SK-N-SH treated with all-trans-retinoic acid at 6 μM for 48 hours (cell line): Measurements from ENCODE around the gene IPP.
A peak's percentile ranks its signal among the peaks of the same experiment; 100 is the strongest.

Experiments
- ATAC-seq: fragments of 200-7000 bp; cut with Tn5 transposase; 3 replicates; pipeline ENCODE4 v1.9.1; 2020; ENCODE audit warnings: mild to moderate bottlenecking, moderate library complexity
- ARNTL ChIP-seq: fragments of 450-650 bp; formaldehyde crosslinking; IDR thresholded peaks from 2 replicates; pipeline ENCODE4 v1.5.0; 2020; ENCODE audit warnings: low read depth, mild to moderate bottlenecking, moderate library complexity, borderline replicate concordance
- BACH2 ChIP-seq: fragments of 250-450 bp; sonication (Bioruptor Pico); IDR thresholded peaks from 2 replicates; pipeline ENCODE4 v1.9.0; 2021; ENCODE audit warnings: mild to moderate bottlenecking, borderline replicate concordance
- CREB5 ChIP-seq: fragments of 250-450 bp; sonication (Bioruptor Pico); IDR thresholded peaks from 2 replicates; pipeline ENCODE4 v1.5.1; 2020; ENCODE audit warnings: low read depth, mild to moderate bottlenecking, moderate library complexity
- CSDC2 ChIP-seq: fragments of 250-450 bp; sonication (Bioruptor Pico); IDR thresholded peaks from 2 replicates; pipeline ENCODE4 v1.5.0; 2020; ENCODE audit warnings: mild to moderate bottlenecking, moderate library complexity
- CSRNP3 ChIP-seq: fragments of 250-450 bp; sonication (Bioruptor Pico); IDR thresholded peaks from 2 replicates; pipeline ENCODE4 v1.5.1; 2021; ENCODE audit warnings: mild to moderate bottlenecking, moderate library complexity
- ESRRG ChIP-seq: fragments of 250-450 bp; sonication (Bioruptor Pico); IDR thresholded peaks from 2 replicates; pipeline ENCODE4 v1.6.1; 2021; ENCODE audit warnings: mild to moderate bottlenecking
- GLIS3 ChIP-seq: fragments of 250-450 bp; sonication (Bioruptor Pico); IDR thresholded peaks from 2 replicates; pipeline ENCODE4 v1.5.0; 2020; ENCODE audit warnings: mild to moderate bottlenecking, moderate library complexity
- OSR1 ChIP-seq: fragments of 250-450 bp; sonication (Bioruptor Pico); IDR thresholded peaks from 2 replicates; pipeline ENCODE4 v1.8.0; 2022; ENCODE audit warnings: moderate library complexity, mild to moderate bottlenecking, inconsistent platforms
- PATZ1 ChIP-seq: fragments of 250-450 bp; sonication (Bioruptor Pico); IDR thresholded peaks from 2 replicates; pipeline ENCODE4 v1.8.0; 2020; ENCODE audit warnings: mild to moderate bottlenecking, moderate library complexity, borderline replicate concordance
- POU6F1 ChIP-seq: fragments of 250-450 bp; sonication (Bioruptor Pico); IDR thresholded peaks from 2 replicates; pipeline ENCODE4 v1.8.0; 2021; ENCODE audit warnings: low read depth, mild to moderate bottlenecking, moderate library complexity, borderline replicate concordance
- PPARA ChIP-seq: fragments of 250-450 bp; sonication (Bioruptor Pico); IDR thresholded peaks from 2 replicates; pipeline ENCODE4 v1.5.0; 2020; ENCODE audit warnings: mild to moderate bottlenecking, borderline replicate concordance
- RARB ChIP-seq: fragments of 250-450 bp; sonication (Bioruptor Pico); IDR thresholded peaks from 2 replicates; pipeline ENCODE4 v1.8.0; 2021; ENCODE audit warnings: mild to moderate bottlenecking, moderate library complexity
- SNAI2 ChIP-seq: fragments of 250-450 bp; sonication (Bioruptor Pico); IDR thresholded peaks from 2 replicates; pipeline ENCODE4 v1.5.0; 2020; ENCODE audit warnings: mild to moderate bottlenecking, moderate library complexity
- TOX ChIP-seq: fragments of 250-450 bp; sonication (Bioruptor Pico); IDR thresholded peaks from 2 replicates; pipeline ENCODE4 v1.8.0; 2021; ENCODE audit warnings: mild to moderate bottlenecking, moderate library complexity, borderline replicate concordance
- TSHZ2 ChIP-seq: fragments of 250-450 bp; sonication (Bioruptor Pico); IDR thresholded peaks from 2 replicates; pipeline ENCODE4 v1.5.0; 2020; ENCODE audit warnings: mild to moderate bottlenecking, moderate library complexity
- ZC3H10 ChIP-seq: fragments of 250-450 bp; sonication (Bioruptor Pico); IDR thresholded peaks from 2 replicates; pipeline ENCODE4 v1.5.1; 2021; ENCODE audit warnings: mild to moderate bottlenecking, moderate library complexity
- ZFP3 ChIP-seq: fragments of 250-450 bp; sonication (Bioruptor Pico); IDR thresholded peaks from 2 replicates; pipeline ENCODE4 v1.5.0; 2020; ENCODE audit warnings: mild to moderate bottlenecking, moderate library complexity
- ZFP30 ChIP-seq: fragments of 450-650 bp; formaldehyde crosslinking; IDR thresholded peaks from 2 replicates; pipeline ENCODE4 v1.5.0; 2022; ENCODE audit warnings: mild to moderate bottlenecking, moderate library complexity
- ZNF565 ChIP-seq: fragments of 450-650 bp; formaldehyde crosslinking; conservative IDR thresholded peaks from 2 replicates; pipeline ENCODE4 v1.5.0; 2020; ENCODE audit warnings: low read depth, mild to moderate bottlenecking, moderate library complexity
- ZNF8 ChIP-seq: fragments of 450-650 bp; formaldehyde crosslinking; IDR thresholded peaks from 2 replicates; pipeline ENCODE4 v1.5.0; 2020; ENCODE audit warnings: mild to moderate bottlenecking, moderate library complexity

IPP gene

GRCh38 chr1:45796381-45796780 is 45.9 kb upstream of the IPP start (continued):
- TF ChIP-seq ESRRG (CRISPR knock-in tag): no peak
- no peak for TF ChIP-seq ARNTL (CRISPR knock-in tag)
- no peak for TF ChIP-seq BACH2
- TF ChIP-seq ZNF8 (CRISPR knock-in tag): no peak

GRCh38 chr1:45793942-45794604 is 43.6 kb upstream of the IPP start:
- no peak for TF ChIP-seq OSR1 (CRISPR knock-in tag)
- TF ChIP-seq ESRRG (CRISPR knock-in tag): no peak
- no peak for TF ChIP-seq CSRNP3 (CRISPR knock-in tag)
- no peak for TF ChIP-seq RARB
- TF ChIP-seq CSDC2 (CRISPR knock-in tag): no peak
- no peak for TF ChIP-seq ZNF8 (CRISPR knock-in tag)
- no peak for TF ChIP-seq PATZ1 (CRISPR knock-in tag)
- TF ChIP-seq ZNF565 (CRISPR knock-in tag): no peak
- TF ChIP-seq ZC3H10 (CRISPR knock-in tag): no peak
- no peak for TF ChIP-seq GLIS3 (CRISPR knock-in tag)
- no peak for TF ChIP-seq ZFP30 (CRISPR knock-in tag)
- no peak for TF ChIP-seq BACH2
- TF ChIP-seq PPARA (CRISPR knock-in tag): no peak
- no peak for TF ChIP-seq CREB5
- TF ChIP-seq POU6F1 (CRISPR knock-in tag): no peak
- TF ChIP-seq TOX (CRISPR knock-in tag): no peak
- no peak for TF ChIP-seq ARNTL (CRISPR knock-in tag)
- no peak for TF ChIP-seq SNAI2
- no peak for TF ChIP-seq ZFP3 (CRISPR knock-in tag)
- no peak for TF ChIP-seq TSHZ2 (CRISPR knock-in tag)
- ATAC-seq: peak; percentile 59; the same call in 2 of the 3 replicates

- ATAC-seq: no peak
- no peak for TF ChIP-seq CSDC2 (CRISPR knock-in tag)
- no peak for TF ChIP-seq ZNF565 (CRISPR knock-in tag)
- TF ChIP-seq ZFP30 (CRISPR knock-in tag): no peak
- no peak for TF ChIP-seq TOX (CRISPR knock-in tag)
- TF ChIP-seq CSRNP3 (CRISPR knock-in tag): no peak
- no peak for TF ChIP-seq RARB
- TF ChIP-seq CREB5: no peak
- no peak for TF ChIP-seq ARNTL (CRISPR knock-in tag)
- no peak for TF ChIP-seq POU6F1 (CRISPR knock-in tag)
- TF ChIP-seq PPARA (CRISPR knock-in tag): no peak
- no peak for TF ChIP-seq PATZ1 (CRISPR knock-in tag)
Observed at GRCh38 chr1:45792744-45793143, 42.3 kb upstream of the IPP start.
